Activated naive CD8-positive, alpha-beta T cell (primary cell): ENCODE data around the gene GPR141.

Source experiments
- H3K27ac Mint-ChIP-seq: one replicate; pipeline ENCODE4 v1.8.0; 2021; ENCODE audit warnings: mixed read lengths
- H3K27me3 Mint-ChIP-seq: one replicate; pipeline ENCODE4 v1.8.0; 2021; ENCODE audit warnings: mixed read lengths
- H3K36me3 Mint-ChIP-seq: one replicate; pipeline ENCODE4 v1.8.0; 2021; ENCODE audit warnings: mixed read lengths
- H3K4me1 Mint-ChIP-seq: one replicate; pipeline ENCODE4 v1.8.0; 2021; ENCODE audit warnings: low read depth, mixed read lengths
- H3K4me3 Mint-ChIP-seq: one replicate; pipeline ENCODE4 v1.8.0; 2021; ENCODE audit warnings: mild to moderate bottlenecking, mixed read lengths
- H3K9me3 Mint-ChIP-seq: one replicate; pipeline ENCODE4 v1.8.0; 2021; ENCODE audit warnings: low read depth, mixed read lengths

Gene GPR141

GRCh38 chr7:37706804-37707203 is 23.2 kb downstream of the GPR141 start:
- Mint-ChIP-seq H3K4me1 (no peaks in the 10 kb centered on the region), H3K9me3 (no peaks in the 10 kb centered on the region), H3K27ac (no peak overlapping the region), H3K4me3 (no peak overlapping the region), H3K36me3 (no peaks in the 10 kb centered on the region), H3K27me3 (peaks cover 5% of the 10 kb centered on the region)

DNA sequence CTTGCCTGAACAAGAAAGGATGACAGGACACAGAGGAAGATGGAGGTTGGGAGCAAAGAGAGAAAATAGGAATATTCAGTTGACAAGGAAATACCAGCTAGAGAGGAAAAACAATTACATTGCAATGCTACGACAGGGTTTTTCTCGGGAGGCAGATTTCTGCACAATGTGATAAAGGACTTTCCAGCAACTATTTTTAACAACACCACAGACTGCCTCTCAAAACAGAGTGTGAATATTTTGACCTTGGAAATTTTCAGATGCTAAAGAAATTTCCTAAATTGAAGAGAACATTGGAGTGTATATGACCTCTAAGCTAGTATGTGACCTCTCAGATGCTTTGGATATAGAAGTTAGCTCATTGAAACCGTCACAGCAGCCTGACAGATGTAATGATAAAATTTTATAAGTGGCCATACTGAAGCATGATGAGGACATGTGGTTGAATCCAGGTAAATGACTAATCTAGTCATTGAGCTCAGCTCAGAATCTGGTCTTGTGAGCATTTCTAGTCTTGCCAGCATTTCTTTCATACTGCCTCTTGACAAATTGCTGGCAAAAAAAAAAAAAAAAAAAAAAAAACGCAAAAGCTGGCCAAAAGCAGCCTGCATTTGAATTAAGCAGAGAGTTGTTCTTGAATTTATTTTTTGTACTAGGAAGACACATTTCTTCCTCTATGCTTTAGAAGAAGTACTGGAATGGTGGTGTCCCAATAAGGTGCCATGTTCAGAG is 24.4 kb downstream of the GPR141 start:
- H3K4me1 Mint-ChIP-seq = no peaks in the 10 kb centered on the region
- peaks cover 3% of the 10 kb centered on the region for H3K27me3 Mint-ChIP-seq
- H3K9me3 Mint-ChIP-seq = no peaks in the 10 kb centered on the region
- no peaks in the 10 kb centered on the region for H3K36me3 Mint-ChIP-seq
- H3K27ac Mint-ChIP-seq = no peak overlapping the region
- H3K4me3 Mint-ChIP-seq = no peak overlapping the region

DNA sequence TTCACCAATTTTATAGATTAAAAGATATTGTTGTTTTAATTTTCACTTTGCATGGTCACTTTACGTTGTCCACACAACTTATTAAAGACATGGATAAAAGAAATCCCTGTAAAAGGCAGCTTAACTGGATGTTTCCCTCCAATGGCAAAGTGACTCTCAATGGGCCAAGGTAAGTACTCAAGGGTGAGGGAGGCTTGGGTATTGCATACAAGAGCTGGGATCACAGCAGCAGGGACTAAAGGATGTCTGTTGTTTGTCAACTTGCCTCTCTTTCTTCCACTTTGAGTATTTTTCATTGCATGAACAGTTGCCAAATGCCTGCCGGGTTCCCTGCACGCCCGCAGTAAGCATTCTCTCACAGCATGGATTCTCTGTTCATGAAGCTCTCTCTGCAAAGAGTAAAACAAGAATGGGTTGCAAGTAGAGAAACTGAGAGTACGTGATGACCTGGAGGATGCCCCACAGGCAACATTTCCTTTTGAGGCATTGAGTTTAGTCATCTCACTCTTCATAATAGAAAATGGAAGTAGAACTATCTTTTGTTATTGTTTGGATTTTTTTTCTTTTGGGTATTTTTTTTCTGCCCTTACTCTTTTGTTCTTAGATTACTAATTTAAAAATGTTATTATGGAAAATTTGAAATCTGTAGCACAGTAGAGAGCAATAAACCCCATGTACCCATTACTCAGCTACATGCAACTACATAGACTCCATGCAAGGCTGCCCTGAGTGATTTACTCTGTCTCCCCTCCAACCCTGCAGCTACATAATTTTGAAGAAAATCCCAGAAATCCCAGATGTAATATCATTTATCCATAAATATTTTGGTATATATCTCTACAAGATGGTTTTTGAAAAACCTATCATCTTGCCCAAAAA is 26.3 kb downstream of the GPR141 start:
- Mint-ChIP-seq H3K36me3 (no peaks in the 10 kb centered on the region), H3K27ac (no peak overlapping the region), H3K9me3 (no peaks in the 10 kb centered on the region), H3K27me3 (peaks cover 3% of the 10 kb centered on the region), H3K4me1 (no peaks in the 10 kb centered on the region), H3K4me3 (no peak overlapping the region)

- no peaks in the 10 kb centered on the region for H3K4me1 Mint-ChIP-seq
- H3K27ac Mint-ChIP-seq = no peak overlapping the region
- H3K9me3 Mint-ChIP-seq = no peaks in the 10 kb centered on the region
- peaks cover 4% of the 10 kb centered on the region for H3K27me3 Mint-ChIP-seq
- H3K36me3 Mint-ChIP-seq = no peaks in the 10 kb centered on the region
- H3K4me3 Mint-ChIP-seq = no peak overlapping the region
Measured at GRCh38 chr7:37713613-37714012, 30.0 kb downstream of the GPR141 start.

DNA sequence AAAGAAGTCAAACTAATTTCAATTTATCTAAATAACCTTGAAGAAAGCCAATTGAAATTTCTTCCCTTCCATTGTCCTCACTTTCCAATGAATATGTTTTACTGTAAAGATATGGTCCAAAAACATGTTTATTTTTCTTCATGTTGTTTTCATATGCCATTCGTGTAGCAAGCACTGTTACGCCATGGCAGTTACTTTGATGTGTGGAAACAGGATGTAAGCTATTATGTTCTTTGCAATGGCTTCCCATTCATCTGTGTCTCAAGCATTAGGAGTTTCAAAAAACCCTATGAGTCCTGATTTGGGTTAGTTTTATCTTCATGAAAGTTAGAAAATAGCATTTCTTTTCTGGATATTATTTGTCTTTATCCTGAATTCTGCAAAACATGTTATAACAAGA is 31.0 kb downstream of the GPR141 start:
- H3K27ac Mint-ChIP-seq = no peak overlapping the region
- H3K27me3 Mint-ChIP-seq = peaks cover 6% of the 10 kb centered on the region
- H3K9me3 Mint-ChIP-seq = no peaks in the 10 kb centered on the region
- no peaks in the 10 kb centered on the region for H3K4me1 Mint-ChIP-seq
- H3K4me3 Mint-ChIP-seq = no peak overlapping the region
- no peaks in the 10 kb centered on the region for H3K36me3 Mint-ChIP-seq

DNA sequence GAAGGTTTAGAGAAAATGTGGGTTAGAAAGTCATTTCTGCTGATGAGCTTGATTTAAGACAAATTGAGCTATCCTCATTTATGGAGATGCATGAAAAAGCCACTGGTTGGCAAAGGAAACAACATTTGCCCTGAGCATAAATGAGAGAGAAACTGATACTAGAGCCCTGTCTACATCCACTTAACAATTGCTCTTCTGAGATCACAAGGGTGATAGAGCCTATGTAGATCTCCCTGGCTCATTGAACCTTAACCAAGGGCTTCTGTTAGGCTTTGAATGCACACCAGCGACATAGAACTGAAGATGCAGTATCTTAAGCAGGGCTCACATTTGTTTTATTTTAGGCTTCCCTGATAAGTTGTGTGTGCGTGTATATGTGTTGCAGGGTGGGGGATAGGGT is 35.0 kb downstream of the GPR141 start:
- Mint-ChIP-seq H3K27ac (no peak overlapping the region), H3K36me3 (no peaks in the 10 kb centered on the region), H3K9me3 (no peaks in the 10 kb centered on the region), H3K4me1 (no peaks in the 10 kb centered on the region), H3K27me3 (peaks cover 5% of the 10 kb centered on the region), H3K4me3 (no peak overlapping the region)

DNA sequence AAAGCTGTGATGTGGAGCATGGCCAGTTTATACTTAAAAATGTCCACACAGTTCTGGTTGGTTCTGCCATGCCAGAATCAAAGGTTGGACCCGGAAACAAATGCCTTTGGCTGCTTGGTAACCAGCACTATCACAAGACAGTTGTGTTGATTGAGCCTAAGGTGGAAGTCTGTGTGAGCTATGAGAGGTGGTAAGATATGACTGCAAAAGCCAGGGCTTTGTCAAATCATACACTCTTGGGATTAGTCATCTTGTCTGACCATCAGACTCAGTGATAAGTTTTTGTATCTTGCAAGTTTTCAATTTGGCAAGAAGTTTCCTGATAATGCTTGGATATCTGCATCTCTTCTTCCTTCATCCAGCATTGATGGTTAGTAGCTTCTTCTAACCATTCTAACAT is 35.5 kb downstream of the GPR141 start:
- H3K9me3 Mint-ChIP-seq = no peaks in the 10 kb centered on the region
- no peak overlapping the region for H3K27ac Mint-ChIP-seq
- no peak overlapping the region for H3K4me3 Mint-ChIP-seq
- H3K27me3 Mint-ChIP-seq = peaks cover 5% of the 10 kb centered on the region
- no peaks in the 10 kb centered on the region for H3K4me1 Mint-ChIP-seq
- no peaks in the 10 kb centered on the region for H3K36me3 Mint-ChIP-seq

- H3K4me1 Mint-ChIP-seq = peaks cover 8% of the 10 kb centered on the region
- no peak overlapping the region for H3K27ac Mint-ChIP-seq
- no peak overlapping the region for H3K4me3 Mint-ChIP-seq
- H3K9me3 Mint-ChIP-seq = no peaks in the 10 kb centered on the region
- H3K36me3 Mint-ChIP-seq = no peaks in the 10 kb centered on the region
- H3K27me3 Mint-ChIP-seq = no peaks in the 10 kb centered on the region
Measured at GRCh38 chr7:37724732-37725131, 41.2 kb downstream of the GPR141 start.

DNA sequence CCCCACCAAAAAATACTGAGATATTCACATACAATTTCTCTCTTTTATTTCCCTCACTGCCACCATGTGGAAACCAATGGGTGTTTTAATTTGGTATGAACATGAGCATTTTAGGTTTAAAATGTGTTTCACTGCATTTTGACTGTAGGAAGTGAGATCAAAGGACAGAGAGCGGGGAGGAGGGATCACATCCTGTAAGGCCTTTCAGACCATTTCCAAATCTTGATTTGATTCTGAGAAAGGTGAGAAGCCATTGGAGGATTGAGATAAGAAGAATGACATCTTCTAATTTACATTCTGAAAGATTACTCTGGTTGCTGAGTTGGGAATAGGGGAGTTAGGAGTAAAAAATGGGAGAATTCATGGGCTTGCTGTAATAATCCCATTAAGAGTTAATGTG is 42.5 kb downstream of the GPR141 start:
- Mint-ChIP-seq H3K9me3 (no peaks in the 10 kb centered on the region), H3K4me3 (no peak overlapping the region), H3K27me3 (no peaks in the 10 kb centered on the region), H3K27ac (no peak overlapping the region), H3K4me1 (peaks cover 8% of the 10 kb centered on the region), H3K36me3 (no peaks in the 10 kb centered on the region)

GRCh38 chr7:37728747-37729146 is 45.2 kb downstream of the GPR141 start:
- Mint-ChIP-seq H3K4me1 (peaks cover 8% of the 10 kb centered on the region), H3K27me3 (peaks cover 8% of the 10 kb centered on the region), H3K36me3 (no peaks in the 10 kb centered on the region), H3K4me3 (no peak overlapping the region), H3K27ac (no peak overlapping the region), H3K9me3 (no peaks in the 10 kb centered on the region)

DNA sequence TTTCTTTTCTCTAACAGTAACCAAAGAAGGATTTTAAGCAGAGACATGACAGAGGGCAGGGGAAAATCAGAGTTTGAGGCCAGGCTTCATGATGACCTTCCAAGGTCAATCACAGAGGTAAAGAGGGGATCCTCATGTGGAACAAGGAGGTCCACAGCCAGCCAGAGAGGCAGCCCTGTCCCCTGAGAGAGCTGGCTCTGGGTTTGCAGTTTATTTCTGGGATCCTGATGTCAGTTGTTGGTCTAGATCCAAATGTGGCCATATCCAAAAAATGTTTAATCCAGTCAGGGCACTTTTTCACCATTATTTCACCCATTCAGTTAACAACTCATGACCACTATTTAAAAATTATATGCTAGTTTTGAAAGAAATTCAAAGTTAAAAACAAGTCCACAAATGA is 45.6 kb downstream of the GPR141 start:
- peaks cover 8% of the 10 kb centered on the region for H3K27me3 Mint-ChIP-seq
- no peaks in the 10 kb centered on the region for H3K36me3 Mint-ChIP-seq
- no peaks in the 10 kb centered on the region for H3K9me3 Mint-ChIP-seq
- no peak overlapping the region for H3K4me3 Mint-ChIP-seq
- H3K27ac Mint-ChIP-seq = no peak overlapping the region
- H3K4me1 Mint-ChIP-seq = peaks cover 8% of the 10 kb centered on the region

DNA sequence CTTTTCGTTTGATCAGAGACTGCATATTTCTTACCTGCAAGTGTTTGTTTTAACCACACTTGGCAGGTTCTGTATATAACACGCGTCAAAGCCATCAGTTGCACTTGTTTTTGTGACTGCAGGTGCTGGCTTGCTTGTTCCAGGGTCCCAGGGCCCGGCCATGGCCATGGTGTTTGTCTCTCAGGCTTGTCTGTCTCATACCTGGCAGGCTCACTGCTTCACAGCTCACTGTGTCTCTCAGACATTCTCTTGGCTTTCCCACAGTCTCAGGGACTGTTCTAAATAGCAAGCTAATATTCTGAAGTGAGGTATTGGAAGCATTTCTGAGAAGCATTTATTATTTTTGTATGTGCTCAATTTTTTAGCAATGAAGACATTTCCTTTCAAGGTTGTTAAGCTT is 46.9 kb downstream of the GPR141 start:
- Mint-ChIP-seq H3K4me1 (peaks cover 5% of the 10 kb centered on the region), H3K36me3 (no peaks in the 10 kb centered on the region), H3K4me3 (no peak overlapping the region), H3K9me3 (no peaks in the 10 kb centered on the region), H3K27me3 (peaks cover 8% of the 10 kb centered on the region), H3K27ac (no peak overlapping the region)

GRCh38 chr7:37732253-37732652 is 48.7 kb downstream of the GPR141 start:
- Mint-ChIP-seq H3K4me1 (no peaks in the 10 kb centered on the region), H3K36me3 (no peaks in the 10 kb centered on the region)

DNA sequence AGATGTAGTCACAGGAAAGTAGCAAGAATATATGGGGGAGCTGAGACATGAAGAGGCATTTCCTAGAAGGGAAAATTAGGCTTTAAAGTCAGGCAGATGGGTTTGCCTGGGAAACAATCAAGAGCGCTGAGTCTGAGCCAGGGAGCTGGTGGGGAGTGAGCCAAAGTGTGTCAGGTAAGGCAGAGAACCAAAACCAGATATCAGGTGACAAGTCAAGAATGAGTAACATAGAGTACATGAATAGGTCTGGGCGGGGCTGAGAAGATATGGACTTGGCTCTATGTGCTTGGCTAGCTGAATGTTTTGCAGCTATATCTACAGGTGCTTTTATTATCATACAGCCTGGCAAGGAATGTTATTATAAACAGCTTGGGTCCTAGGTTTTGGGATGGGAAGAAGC is 49.3 kb downstream of the GPR141 start:
- no peak overlapping the region for H3K27ac Mint-ChIP-seq
- no peaks in the 10 kb centered on the region for H3K9me3 Mint-ChIP-seq
- H3K4me3 Mint-ChIP-seq = no peak overlapping the region
- peaks cover 8% of the 10 kb centered on the region for H3K27me3 Mint-ChIP-seq
- no peaks in the 10 kb centered on the region for H3K4me1 Mint-ChIP-seq
- H3K36me3 Mint-ChIP-seq = no peaks in the 10 kb centered on the region

More at GRCh38 chr7:37732253-37732652, 48.7 kb downstream of the GPR141 start:
- Mint-ChIP-seq H3K27me3 (peaks cover 8% of the 10 kb centered on the region), H3K9me3 (no peaks in the 10 kb centered on the region), H3K27ac (no peak overlapping the region), H3K4me3 (no peak overlapping the region)

GRCh38 chr7:37735196-37735595 is 51.6 kb downstream of the GPR141 start:
- Mint-ChIP-seq H3K4me3 (no peak overlapping the region), H3K4me1 (no peaks in the 10 kb centered on the region), H3K9me3 (no peaks in the 10 kb centered on the region), H3K27me3 (peaks cover 8% of the 10 kb centered on the region), H3K27ac (no peak overlapping the region), H3K36me3 (no peaks in the 10 kb centered on the region)
